ENCODE results near the gene FHIT. TPM values are rescaled to one million over a fixed set of nuclear protein-coding genes. Genes with fewer than 3 reads are reported as not detected.

The FHIT gene
- total and polyA plus RNA-seq, 4 donors, result 6.9 to 16.5 (median 9.9) TPM

DNA sequence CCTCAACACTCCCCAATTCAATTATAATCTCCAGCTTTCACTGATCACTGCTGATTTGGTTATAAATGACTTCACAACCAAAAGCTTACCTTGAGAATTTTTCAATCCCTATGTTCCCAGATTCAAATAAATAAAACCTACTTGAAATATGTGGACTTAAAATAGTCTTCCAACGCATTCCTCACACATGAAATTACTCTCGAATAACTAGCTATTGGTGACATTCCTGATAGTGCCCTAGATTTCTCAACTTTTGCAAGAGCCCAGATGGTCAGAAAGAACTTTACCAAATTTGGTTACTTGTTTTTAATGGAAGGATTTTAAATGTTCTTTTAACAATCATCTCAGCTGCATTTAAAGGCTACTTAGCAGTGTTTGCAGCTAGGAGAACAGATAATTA lies 605.5 kb downstream of the FHIT start:
- WGBS (ENCODE audit: insufficient coverage), result 100% methylated on average over 1 of the region's 2 CpGs
- no peak overlapping the region for H3K4me3 ChIP-seq (ENCODE audit: low read depth, low read length)
- no peak overlapping the region for H3K27ac ChIP-seq (ENCODE audit: low read depth, low read length)
- H3K27me3 ChIP-seq (ENCODE audit: control insufficient read depth, insufficient read depth, low read length), result no peaks in the 10 kb centered on the region
- H3K36me3 ChIP-seq (ENCODE audit: control insufficient read depth, insufficient read depth, low read length), result no peaks in the 10 kb centered on the region
- H3K4me1 ChIP-seq (ENCODE audit: control insufficient read depth, insufficient read depth, low read length), result no peaks in the 10 kb centered on the region
- no peaks in the 10 kb centered on the region for H3K9me3 ChIP-seq (ENCODE audit: control insufficient read depth, insufficient read depth, low read length)
- DNase-seq (ENCODE audit: low read depth in 4 of 6, low spot score in 6 of 6), result no peak

DNA sequence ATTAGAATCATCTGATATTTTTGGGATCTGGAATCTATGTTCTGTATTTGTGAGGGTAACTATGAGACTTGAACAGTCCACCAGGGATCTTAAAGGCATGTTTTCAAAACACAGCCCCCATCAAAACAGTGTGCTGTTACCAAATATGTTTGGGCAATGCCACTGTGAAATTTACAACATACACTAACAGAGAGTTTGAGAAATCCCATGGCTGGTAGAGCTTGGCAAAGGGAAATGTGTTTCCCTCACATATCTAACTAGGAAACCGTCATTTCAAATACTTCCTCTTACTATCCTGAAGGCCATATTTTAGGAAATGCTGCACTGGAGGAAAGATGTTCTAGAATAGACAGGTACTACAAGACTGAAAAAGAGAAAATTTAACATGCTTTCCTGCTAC lies 607.4 kb downstream of the FHIT start:
- H3K4me1 ChIP-seq (ENCODE audit: control insufficient read depth, insufficient read depth, low read length), result no peaks in the 10 kb centered on the region
- H3K27me3 ChIP-seq (ENCODE audit: control insufficient read depth, insufficient read depth, low read length), result no peaks in the 10 kb centered on the region
- H3K36me3 ChIP-seq (ENCODE audit: control insufficient read depth, insufficient read depth, low read length), result no peaks in the 10 kb centered on the region
- no peak overlapping the region for H3K27ac ChIP-seq (ENCODE audit: low read depth, low read length)
- no peak overlapping the region for H3K4me3 ChIP-seq (ENCODE audit: low read depth, low read length)
- no peaks in the 10 kb centered on the region for H3K9me3 ChIP-seq (ENCODE audit: control insufficient read depth, insufficient read depth, low read length)
- peak in 1 of 6 donors; percentile 17 for DNase-seq (ENCODE audit: low read depth in 4 of 6, low spot score in 6 of 6)
- no CpG with 5 or more reads among the region's 1 CpG for WGBS (ENCODE audit: insufficient coverage)

DNA sequence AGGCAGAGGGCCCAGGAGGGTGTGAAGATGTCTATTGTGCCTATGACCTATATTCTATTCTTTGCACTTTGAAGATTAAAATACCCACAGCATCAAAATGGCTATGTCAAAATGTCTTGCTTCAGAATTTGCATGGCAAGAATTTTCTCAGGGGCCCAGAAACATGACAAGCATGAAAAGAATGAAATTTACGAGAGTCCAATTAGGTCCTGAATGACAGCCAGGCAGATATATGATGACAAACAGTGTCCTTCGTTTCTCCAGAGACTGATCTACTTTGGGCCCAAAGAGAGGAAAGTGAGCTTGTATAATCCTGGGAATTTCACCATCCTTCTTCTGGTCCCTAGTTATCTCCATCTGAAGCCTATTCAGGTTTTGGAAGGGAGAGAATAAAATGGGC lies 609.9 kb downstream of the FHIT start:
- Histone ChIP-seq H3K27ac (ENCODE audit: low read depth, low read length) (no peak overlapping the region), H3K27me3 (ENCODE audit: control insufficient read depth, insufficient read depth, low read length) (no peaks in the 10 kb centered on the region), H3K4me1 (ENCODE audit: control insufficient read depth, insufficient read depth, low read length) (no peaks in the 10 kb centered on the region), H3K9me3 (ENCODE audit: control insufficient read depth, insufficient read depth, low read length) (no peaks in the 10 kb centered on the region), H3K4me3 (ENCODE audit: low read depth, low read length) (no peak overlapping the region), H3K36me3 (ENCODE audit: control insufficient read depth, insufficient read depth, low read length) (no peaks in the 10 kb centered on the region)
- no peak for DNase-seq (ENCODE audit: low read depth in 4 of 6, low spot score in 6 of 6)
- 92% methylated on average over 1 of the region's 2 CpGs for WGBS (ENCODE audit: insufficient coverage)

GRCh38 chr3:60636846-60637245 lies 614.4 kb downstream of the FHIT start:
- Histone ChIP-seq H3K27ac (ENCODE audit: low read depth, low read length) (no peak overlapping the region), H3K4me1 (ENCODE audit: control insufficient read depth, insufficient read depth, low read length) (no peaks in the 10 kb centered on the region), H3K4me3 (ENCODE audit: low read depth, low read length) (no peak overlapping the region), H3K9me3 (ENCODE audit: control insufficient read depth, insufficient read depth, low read length) (no peaks in the 10 kb centered on the region), H3K27me3 (ENCODE audit: control insufficient read depth, insufficient read depth, low read length) (no peaks in the 10 kb centered on the region), H3K36me3 (ENCODE audit: control insufficient read depth, insufficient read depth, low read length) (no peaks in the 10 kb centered on the region)
- DNase-seq (ENCODE audit: low read depth in 4 of 6, low spot score in 6 of 6), result no peak

DNA sequence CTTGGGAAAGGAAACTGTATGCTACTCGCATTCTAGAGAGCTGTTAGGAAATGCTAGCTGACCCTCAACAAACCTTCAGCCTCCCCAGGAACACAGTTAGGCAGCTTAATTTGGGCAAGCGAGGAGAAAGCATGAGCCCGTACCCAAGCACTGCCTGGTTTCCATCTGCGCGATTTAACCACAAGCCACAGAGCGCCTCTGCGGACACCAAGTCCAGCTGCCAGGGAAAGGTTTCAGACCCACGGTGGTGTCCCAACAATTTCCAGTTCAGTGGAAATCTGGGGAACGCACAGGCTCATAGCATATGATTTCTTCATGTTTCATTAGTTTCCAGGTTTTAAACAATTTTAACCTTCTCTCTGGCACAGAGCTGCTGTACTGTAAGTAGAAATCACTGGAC lies 617.6 kb downstream of the FHIT start:
- DNase-seq (ENCODE audit: low read depth in 4 of 6, low spot score in 6 of 6), result no peak
- H3K36me3 ChIP-seq (ENCODE audit: control insufficient read depth, insufficient read depth, low read length), result no peaks in the 10 kb centered on the region
- no peaks in the 10 kb centered on the region for H3K27me3 ChIP-seq (ENCODE audit: control insufficient read depth, insufficient read depth, low read length)
- no peaks in the 10 kb centered on the region for H3K9me3 ChIP-seq (ENCODE audit: control insufficient read depth, insufficient read depth, low read length)
- no peaks in the 10 kb centered on the region for H3K4me1 ChIP-seq (ENCODE audit: control insufficient read depth, insufficient read depth, low read length)
- H3K27ac ChIP-seq (ENCODE audit: low read depth, low read length), result no peak overlapping the region
- no peak overlapping the region for H3K4me3 ChIP-seq (ENCODE audit: low read depth, low read length)
- WGBS (ENCODE audit: insufficient coverage), result 93% methylated on average over 7 of the region's 9 CpGs

- Histone ChIP-seq H3K9me3 (ENCODE audit: control insufficient read depth, insufficient read depth, low read length) (no peaks in the 10 kb centered on the region), H3K36me3 (ENCODE audit: control insufficient read depth, insufficient read depth, low read length) (no peaks in the 10 kb centered on the region), H3K4me3 (ENCODE audit: low read depth, low read length) (no peak overlapping the region), H3K4me1 (ENCODE audit: control insufficient read depth, insufficient read depth, low read length) (no peaks in the 10 kb centered on the region), H3K27ac (ENCODE audit: low read depth, low read length) (no peak overlapping the region), H3K27me3 (ENCODE audit: control insufficient read depth, insufficient read depth, low read length) (no peaks in the 10 kb centered on the region)
- 71% methylated on average over 7 of the region's 8 CpGs for WGBS (ENCODE audit: insufficient coverage)
- peak in 1 of 6 donors; percentile 68 for DNase-seq (ENCODE audit: low read depth in 4 of 6, low spot score in 6 of 6)
Measured at GRCh38 chr3:60631509-60631908, 619.7 kb downstream of the FHIT start.

GRCh38 chr3:60630953-60631352 lies 620.3 kb downstream of the FHIT start:
- Histone ChIP-seq H3K27me3 (ENCODE audit: control insufficient read depth, insufficient read depth, low read length) (no peaks in the 10 kb centered on the region), H3K9me3 (ENCODE audit: control insufficient read depth, insufficient read depth, low read length) (no peaks in the 10 kb centered on the region), H3K4me1 (ENCODE audit: control insufficient read depth, insufficient read depth, low read length) (no peaks in the 10 kb centered on the region), H3K4me3 (ENCODE audit: low read depth, low read length) (no peak overlapping the region), H3K27ac (ENCODE audit: low read depth, low read length) (no peak overlapping the region), H3K36me3 (ENCODE audit: control insufficient read depth, insufficient read depth, low read length) (no peaks in the 10 kb centered on the region)
- no CpG with 5 or more reads among the region's 1 CpG for WGBS (ENCODE audit: insufficient coverage)
- DNase-seq (ENCODE audit: low read depth in 4 of 6, low spot score in 6 of 6), result no peak

- no CpG with 5 or more reads among the region's 2 CpGs for WGBS (ENCODE audit: insufficient coverage)
- H3K36me3 ChIP-seq (ENCODE audit: control insufficient read depth, insufficient read depth, low read length), result no peaks in the 10 kb centered on the region
- no peak for DNase-seq (ENCODE audit: low read depth in 4 of 6, low spot score in 6 of 6)
- H3K4me3 ChIP-seq (ENCODE audit: low read depth, low read length), result no peak overlapping the region
- no peaks in the 10 kb centered on the region for H3K9me3 ChIP-seq (ENCODE audit: control insufficient read depth, insufficient read depth, low read length)
- no peaks in the 10 kb centered on the region for H3K4me1 ChIP-seq (ENCODE audit: control insufficient read depth, insufficient read depth, low read length)
- H3K27me3 ChIP-seq (ENCODE audit: control insufficient read depth, insufficient read depth, low read length), result no peaks in the 10 kb centered on the region
- H3K27ac ChIP-seq (ENCODE audit: low read depth, low read length), result no peak overlapping the region
Measured at GRCh38 chr3:60629816-60630215, 621.4 kb downstream of the FHIT start.

- no peaks in the 10 kb centered on the region for H3K36me3 ChIP-seq (ENCODE audit: control insufficient read depth, insufficient read depth, low read length)
- WGBS (ENCODE audit: insufficient coverage), result no CpG with 5 or more reads among the region's 1 CpG
- H3K4me3 ChIP-seq (ENCODE audit: low read depth, low read length), result no peak overlapping the region
- no peak overlapping the region for H3K27ac ChIP-seq (ENCODE audit: low read depth, low read length)
- H3K9me3 ChIP-seq (ENCODE audit: control insufficient read depth, insufficient read depth, low read length), result peaks cover 2% of the 10 kb centered on the region
- no peaks in the 10 kb centered on the region for H3K27me3 ChIP-seq (ENCODE audit: control insufficient read depth, insufficient read depth, low read length)
- no peak for DNase-seq (ENCODE audit: low read depth in 4 of 6, low spot score in 6 of 6)
- no peaks in the 10 kb centered on the region for H3K4me1 ChIP-seq (ENCODE audit: control insufficient read depth, insufficient read depth, low read length)
Measured at GRCh38 chr3:60622349-60622748, 628.9 kb downstream of the FHIT start.

GRCh38 chr3:60617188-60617587 lies 634.1 kb downstream of the FHIT start:
- H3K36me3 ChIP-seq (ENCODE audit: control insufficient read depth, insufficient read depth, low read length), result no peaks in the 10 kb centered on the region
- DNase-seq (ENCODE audit: low read depth in 4 of 6, low spot score in 6 of 6), result no peak
- no peaks in the 10 kb centered on the region for H3K4me1 ChIP-seq (ENCODE audit: control insufficient read depth, insufficient read depth, low read length)
- no peak overlapping the region for H3K27ac ChIP-seq (ENCODE audit: low read depth, low read length)
- no peaks in the 10 kb centered on the region for H3K27me3 ChIP-seq (ENCODE audit: control insufficient read depth, insufficient read depth, low read length)
- WGBS (ENCODE audit: insufficient coverage), result no CpG with 5 or more reads among the region's 2 CpGs
- H3K4me3 ChIP-seq (ENCODE audit: low read depth, low read length), result no peak overlapping the region
- peaks cover 2% of the 10 kb centered on the region for H3K9me3 ChIP-seq (ENCODE audit: control insufficient read depth, insufficient read depth, low read length)

Measured in spinal cord (tissue), 10 donors.